ENCODE data around the gene ENGASE. TPM values are rescaled to one million over a fixed set of nuclear protein-coding genes. Genes with fewer than 3 reads are reported as not detected.

ENGASE gene
- total RNA-seq, 1 experiment from 2014 or later = 34.5 TPM

- Histone ChIP-seq H2AFZ (ENCODE audit: low read length) (no peak overlapping the region), H3K27me3 (ENCODE audit: low read length) (no peaks in the 10 kb centered on the region), H3K27ac (ENCODE audit: low read length) (no peak overlapping the region), H3K36me3 (ENCODE audit: low read depth, low read length) (peaks cover 24% of the 10 kb centered on the region; the same call in 1 of the 2 replicates), H4K20me1 (ENCODE audit: low read length) (0 out of 2 replicates have a peak, but pooled peaks cover 9% of the 10 kb centered on the region), H3K4me3 (ENCODE audit: low read length) (no peak overlapping the region), H3K9me3 (ENCODE audit: low read length) (no peaks in the 10 kb centered on the region), H3K4me1 (ENCODE audit: insufficient read depth, low read length) (no peaks in the 10 kb centered on the region), H3K4me2 (ENCODE audit: low read length) (no peak overlapping the region), H3F3A (ENCODE audit: low read length, unreplicated experiment) (no peaks in the 10 kb centered on the region), H3K9ac (ENCODE audit: low read length) (no peak overlapping the region), H3K79me2 (ENCODE audit: low read length) (no peaks in the 10 kb centered on the region), H3K9me2 (replicated peaks; ENCODE audit: low read length) (no peaks in the 10 kb centered on the region)
- intact Hi-C loops (cut with micrococcal nuclease) = no loop called here
- TF ChIP-seq CTCF (conservative IDR thresholded peaks at IDR 0.05; ENCODE audit: low read depth, low read length) (no peak), EZH2 (IDR thresholded peaks at IDR 0.05; ENCODE audit: low read length, unreplicated experiment) (no peak), EZH2phosphoT487 (IDR thresholded peaks at IDR 0.05; ENCODE audit: borderline replicate concordance, low read length) (no peak)
- no TSS peak for BruUV-seq (replicated peaks)
- no peak for DNase-seq
- ChIA-PET CTCF (interaction anchor here (0.6 to 1.6 kb wide), 3 partner anchors 13 to 39 kb away, joined by 3 to 4 read pairs (median 3); no protein-coding TSS in a partner anchor), POLR2A (ENCODE audit: unreplicated experiment) (no interaction called here)
- no peak for ATAC-seq
Measured at GRCh38 chr17:79084291-79085153, 9.9 kb downstream of the ENGASE start.

GRCh38 chr17:79085154-79085920 is 10.7 kb downstream of the ENGASE start:
- no peak overlapping the region for H2AFZ ChIP-seq (ENCODE audit: low read length)
- H3K9ac ChIP-seq (ENCODE audit: low read length) = no peak overlapping the region
- H3K79me2 ChIP-seq (ENCODE audit: low read length) = no peaks in the 10 kb centered on the region
- intact Hi-C loops (cut with micrococcal nuclease) = no loop called here
- ChIA-PET POLR2A (ENCODE audit: unreplicated experiment) (no interaction called here), CTCF (interaction anchor here (0.6 to 1.6 kb wide), 2 partner anchors 13 to 40 kb away, joined by 3 to 4 read pairs; no protein-coding TSS in a partner anchor)
- ATAC-seq = no peak
- TF ChIP-seq CTCF (conservative IDR thresholded peaks at IDR 0.05; ENCODE audit: low read depth, low read length) (no peak), EZH2 (IDR thresholded peaks at IDR 0.05; ENCODE audit: low read length, unreplicated experiment) (no peak), EZH2phosphoT487 (IDR thresholded peaks at IDR 0.05; ENCODE audit: borderline replicate concordance, low read length) (no peak)
- H3K4me2 ChIP-seq (ENCODE audit: low read length) = no peak overlapping the region
- H3K27ac ChIP-seq (ENCODE audit: low read length) = no peak overlapping the region
- peaks cover 16% of the 10 kb centered on the region; the same call in 1 of the 2 replicates for H3K36me3 ChIP-seq (ENCODE audit: low read depth, low read length)
- H3K9me3 ChIP-seq (ENCODE audit: low read length) = no peaks in the 10 kb centered on the region
- DNase-seq = no peak
- no TSS peak for BruUV-seq (replicated peaks)
- H4K20me1 ChIP-seq (ENCODE audit: low read length) = 0 out of 2 replicates have a peak, but pooled peaks cover 9% of the 10 kb centered on the region
- H3K9me2 ChIP-seq (replicated peaks; ENCODE audit: low read length) = no peaks in the 10 kb centered on the region
- H3K4me1 ChIP-seq (ENCODE audit: insufficient read depth, low read length) = no peaks in the 10 kb centered on the region
- no peaks in the 10 kb centered on the region for H3F3A ChIP-seq (ENCODE audit: low read length, unreplicated experiment)
- H3K27me3 ChIP-seq (ENCODE audit: low read length) = no peaks in the 10 kb centered on the region
- H3K4me3 ChIP-seq (ENCODE audit: low read length) = no peak overlapping the region

Measured in PC-3 (cell line).